ENCODE results near the gene PPP2R2B.

PPP2R2B gene

DNA sequence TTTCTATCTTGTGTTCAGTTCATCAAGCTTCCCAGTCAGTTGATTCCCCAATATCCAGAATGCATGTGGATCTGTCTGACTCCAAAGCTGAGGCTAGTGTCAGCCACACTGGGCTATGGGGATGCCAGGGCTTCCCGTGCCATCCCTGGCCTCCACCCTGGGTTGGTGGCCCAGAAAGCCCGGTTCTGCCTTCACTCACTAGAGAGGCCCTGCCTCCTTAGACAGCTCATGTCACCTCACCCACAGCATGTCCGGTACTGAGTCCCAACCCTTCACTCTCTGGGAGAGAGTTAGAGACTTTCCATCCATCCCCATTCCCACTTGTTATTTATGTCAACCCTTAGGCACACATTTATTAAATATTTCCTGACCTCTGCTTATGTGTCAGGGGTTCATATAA is 243.1 kb downstream of the PPP2R2B start:
- DNase-seq (ENCODE audit: low spot score in 2 of 2) (no peak), ATAC-seq (replicated peaks; ENCODE audit: extremely low read depth, poor library complexity, severe bottlenecking) (no peak)
- Mint-ChIP-seq H3K27me3 (no peaks in the 10 kb centered on the region), H3K27ac (ENCODE audit: low read depth) (no peak overlapping the region), H3K4me1 (peaks cover 13% of the 10 kb centered on the region), H3K36me3 (ENCODE audit: insufficient read depth) (peaks cover 23% of the 10 kb centered on the region), H3K9me3 (no peaks in the 10 kb centered on the region), H3K4me3 (no peak overlapping the region)

DNA sequence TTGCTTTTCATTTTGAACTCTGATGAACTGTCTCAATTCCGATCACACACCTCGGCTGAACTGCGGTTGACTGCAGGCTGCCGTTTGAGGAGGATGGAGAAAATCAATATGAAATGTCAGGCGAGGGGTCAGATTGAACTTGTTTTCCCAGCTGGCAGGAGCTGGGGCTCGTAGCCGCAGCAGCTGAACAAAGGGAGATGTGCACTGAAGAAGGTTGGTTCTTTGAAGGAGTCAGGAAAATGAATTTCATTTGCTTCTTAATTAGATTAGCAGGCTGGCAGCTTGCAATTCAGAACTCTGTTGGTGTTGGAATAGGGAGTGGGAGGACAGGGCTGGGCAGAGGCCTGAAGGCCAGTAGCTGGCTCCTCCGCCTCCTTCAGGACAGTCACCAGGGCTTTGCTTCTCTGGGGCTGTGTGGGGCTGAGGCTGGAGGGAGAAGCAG is 245.2 kb downstream of the PPP2R2B start:
- H3K27ac Mint-ChIP-seq (ENCODE audit: low read depth): no peak overlapping the region
- no peak overlapping the region for H3K4me3 Mint-ChIP-seq
- DNase-seq (ENCODE audit: low spot score in 2 of 2): no peak
- peaks cover 19% of the 10 kb centered on the region for H3K4me1 Mint-ChIP-seq
- no peaks in the 10 kb centered on the region for H3K27me3 Mint-ChIP-seq
- ATAC-seq (replicated peaks; ENCODE audit: extremely low read depth, poor library complexity, severe bottlenecking): no peak
- peaks cover 23% of the 10 kb centered on the region for H3K36me3 Mint-ChIP-seq (ENCODE audit: insufficient read depth)
- no peaks in the 10 kb centered on the region for H3K9me3 Mint-ChIP-seq

DNA sequence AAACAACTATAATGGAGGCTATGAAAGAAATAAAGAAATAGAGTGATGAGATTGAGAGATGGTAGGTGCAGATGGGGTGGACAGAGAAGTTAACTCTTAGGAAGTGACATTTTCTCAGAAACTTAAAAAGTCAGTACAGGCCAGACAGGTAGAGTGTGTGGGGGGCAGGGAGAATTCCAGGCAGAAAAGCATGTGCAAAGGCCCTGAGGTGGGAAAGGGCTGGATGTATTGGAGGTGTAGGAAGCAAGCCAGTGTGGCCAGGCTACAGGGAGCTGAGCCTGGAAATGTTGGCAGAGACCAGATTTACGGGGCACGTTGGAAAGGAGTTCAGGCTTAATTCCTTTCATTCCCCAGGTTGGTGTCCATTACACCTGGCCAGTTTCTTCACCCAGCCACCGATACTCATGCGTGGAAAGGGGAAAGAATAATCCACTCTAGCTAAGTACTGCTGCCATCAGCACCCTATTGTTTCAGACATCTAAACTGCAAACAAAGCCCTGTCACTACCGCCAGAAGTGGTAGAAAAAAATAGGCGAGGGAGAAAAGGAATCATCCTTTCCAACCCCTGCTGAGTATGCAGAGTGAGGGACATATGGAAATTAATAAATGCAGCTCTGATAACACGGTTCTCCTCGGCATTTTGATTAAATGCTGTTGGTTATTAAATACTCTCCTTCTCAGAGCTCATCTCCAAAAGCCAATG is 245.8 kb downstream of the PPP2R2B start:
- H3K27me3 Mint-ChIP-seq: no peaks in the 10 kb centered on the region
- H3K4me3 Mint-ChIP-seq: no peak overlapping the region
- H3K4me1 Mint-ChIP-seq: peaks cover 19% of the 10 kb centered on the region
- DNase-seq (ENCODE audit: low spot score in 2 of 2): no peak
- H3K27ac Mint-ChIP-seq (ENCODE audit: low read depth): no peak overlapping the region
- H3K9me3 Mint-ChIP-seq: no peaks in the 10 kb centered on the region
- ATAC-seq (replicated peaks; ENCODE audit: extremely low read depth, poor library complexity, severe bottlenecking): no peak
- H3K36me3 Mint-ChIP-seq (ENCODE audit: insufficient read depth): peaks cover 19% of the 10 kb centered on the region

DNA sequence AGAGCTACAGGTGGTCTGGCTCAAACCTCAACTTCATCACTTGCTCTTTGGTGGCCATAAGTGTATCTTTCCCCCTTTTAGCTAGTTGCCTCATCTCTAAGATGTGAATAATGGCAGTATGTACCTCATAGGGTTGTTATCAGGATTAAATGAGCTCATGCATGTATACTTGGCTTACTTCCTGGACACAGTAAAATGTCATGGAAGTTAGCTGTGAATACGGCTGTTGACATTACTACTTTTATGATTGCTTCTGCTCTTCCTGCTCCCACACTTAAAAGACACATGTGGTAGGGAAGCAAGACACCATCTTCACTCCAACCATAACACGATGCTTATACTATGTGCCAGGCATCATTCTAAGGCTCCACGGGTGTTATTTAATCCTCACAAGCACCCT is 248.1 kb downstream of the PPP2R2B start:
- ATAC-seq (replicated peaks; ENCODE audit: extremely low read depth, poor library complexity, severe bottlenecking): no peak

DNA sequence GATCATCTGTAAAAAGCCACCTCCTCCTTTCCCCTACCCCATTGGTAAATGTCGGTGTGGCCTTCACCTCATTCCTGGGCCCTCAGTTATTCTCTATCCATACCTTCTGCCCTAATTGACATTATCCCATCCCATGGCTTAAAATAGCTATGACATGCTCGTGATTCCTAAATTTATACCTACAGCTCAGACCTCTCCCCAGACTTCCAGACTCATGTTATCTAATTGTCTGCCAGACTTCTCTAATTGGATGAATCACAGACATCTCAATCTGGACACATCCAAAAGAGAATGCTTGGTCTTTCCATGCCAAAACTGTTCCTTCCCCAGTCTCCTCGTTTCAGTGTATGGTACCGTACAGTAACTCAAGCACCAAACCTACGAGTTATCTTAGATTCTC is 249.6 kb downstream of the PPP2R2B start:
- Mint-ChIP-seq H3K4me3 (no peak overlapping the region), H3K27ac (ENCODE audit: low read depth) (no peak overlapping the region), H3K36me3 (ENCODE audit: insufficient read depth) (peaks cover 11% of the 10 kb centered on the region), H3K9me3 (no peaks in the 10 kb centered on the region), H3K27me3 (no peaks in the 10 kb centered on the region), H3K4me1 (peaks cover 19% of the 10 kb centered on the region)
- no peak for DNase-seq (ENCODE audit: low spot score in 2 of 2)
- ATAC-seq (replicated peaks; ENCODE audit: extremely low read depth, poor library complexity, severe bottlenecking): no peak

More for the DNA sequence above, 248.1 kb downstream of the PPP2R2B start:
- no peak overlapping the region for H3K4me3 Mint-ChIP-seq
- H3K36me3 Mint-ChIP-seq (ENCODE audit: insufficient read depth): peaks cover 13% of the 10 kb centered on the region
- no peak for DNase-seq (ENCODE audit: low spot score in 2 of 2)
- H3K4me1 Mint-ChIP-seq: peaks cover 19% of the 10 kb centered on the region
- H3K27me3 Mint-ChIP-seq: no peaks in the 10 kb centered on the region
- H3K27ac Mint-ChIP-seq (ENCODE audit: low read depth): no peak overlapping the region
- H3K9me3 Mint-ChIP-seq: no peaks in the 10 kb centered on the region

DNA sequence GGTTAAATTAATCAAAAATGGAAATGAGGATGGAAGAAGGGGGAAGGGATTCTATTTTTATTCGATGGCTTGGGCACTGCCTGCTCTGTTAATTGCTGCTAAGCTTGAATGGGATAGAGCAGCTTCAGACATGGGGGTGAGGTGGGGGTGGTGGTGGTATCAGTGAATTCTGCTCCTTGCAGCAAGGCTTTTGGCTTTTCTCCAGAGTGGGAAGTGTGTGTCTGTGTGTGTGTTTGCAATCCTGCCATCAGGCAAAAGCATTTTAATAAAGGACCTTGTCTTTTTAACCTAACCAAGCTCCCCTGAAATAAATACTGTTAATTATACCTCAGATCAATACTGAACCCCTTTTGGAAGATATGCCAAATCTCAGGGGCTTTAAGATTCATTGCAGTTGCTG is 251.6 kb downstream of the PPP2R2B start:
- Mint-ChIP-seq H3K36me3 (ENCODE audit: insufficient read depth) (peaks cover 5% of the 10 kb centered on the region), H3K9me3 (no peaks in the 10 kb centered on the region), H3K4me3 (no peak overlapping the region), H3K27ac (ENCODE audit: low read depth) (no peak overlapping the region), H3K4me1 (peaks cover 14% of the 10 kb centered on the region), H3K27me3 (no peaks in the 10 kb centered on the region)
- ATAC-seq (replicated peaks; ENCODE audit: extremely low read depth, poor library complexity, severe bottlenecking): no peak
- no peak for DNase-seq (ENCODE audit: low spot score in 2 of 2)

DNA sequence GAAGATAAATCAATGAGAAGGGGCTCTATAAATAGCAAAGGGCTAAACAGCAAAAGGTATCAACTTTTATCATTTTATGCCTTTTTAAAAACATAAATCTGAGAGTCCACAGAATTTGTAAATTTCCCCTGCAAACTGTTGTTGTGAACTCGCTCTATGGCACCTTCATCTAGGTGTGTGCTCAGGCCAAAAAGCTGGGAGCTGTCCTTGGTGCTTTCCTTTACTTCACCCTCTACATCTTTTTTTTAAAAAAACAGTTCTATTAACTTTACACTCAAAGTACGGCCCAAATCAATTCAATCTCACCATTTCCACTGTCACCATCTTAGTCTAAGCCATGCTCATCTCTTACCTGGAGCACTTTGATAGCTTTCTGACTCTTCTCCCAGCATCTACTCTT is 254.4 kb downstream of the PPP2R2B start:
- no peaks in the 10 kb centered on the region for H3K27me3 Mint-ChIP-seq
- no peak for ATAC-seq (replicated peaks; ENCODE audit: extremely low read depth, poor library complexity, severe bottlenecking)
- no peaks in the 10 kb centered on the region for H3K9me3 Mint-ChIP-seq

DNA sequence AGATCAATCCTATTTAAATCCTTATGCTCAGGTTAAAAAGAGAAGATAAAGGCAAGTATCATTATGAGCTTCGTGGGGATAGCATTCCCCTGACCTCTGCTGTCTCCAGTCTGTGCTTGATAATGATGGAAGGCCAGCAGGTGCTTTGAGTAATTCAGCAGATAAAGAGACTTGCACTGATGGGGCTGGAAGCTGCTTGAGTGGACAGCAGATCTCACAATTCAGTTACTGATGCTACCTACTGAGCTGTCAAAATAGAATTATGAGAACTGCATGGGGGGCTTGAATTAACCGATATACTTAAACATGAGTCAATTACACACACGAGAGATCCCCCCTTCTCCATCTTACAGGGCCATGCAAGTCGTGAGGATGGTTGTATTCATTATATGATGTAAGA is 254.9 kb downstream of the PPP2R2B start:
- DNase-seq (ENCODE audit: low spot score in 2 of 2) (no peak), ATAC-seq (replicated peaks; ENCODE audit: extremely low read depth, poor library complexity, severe bottlenecking) (no peak)
- Mint-ChIP-seq H3K27me3 (no peaks in the 10 kb centered on the region), H3K36me3 (ENCODE audit: insufficient read depth) (peaks cover 4% of the 10 kb centered on the region), H3K9me3 (no peaks in the 10 kb centered on the region), H3K4me1 (no peaks in the 10 kb centered on the region), H3K4me3 (no peak overlapping the region), H3K27ac (ENCODE audit: low read depth) (no peak overlapping the region)

More for the DNA sequence above, 254.4 kb downstream of the PPP2R2B start:
- Mint-ChIP-seq H3K4me1 (no peaks in the 10 kb centered on the region), H3K27ac (ENCODE audit: low read depth) (no peak overlapping the region), H3K4me3 (no peak overlapping the region), H3K36me3 (ENCODE audit: insufficient read depth) (peaks cover 7% of the 10 kb centered on the region)
- DNase-seq (ENCODE audit: low spot score in 2 of 2): no peak

DNA sequence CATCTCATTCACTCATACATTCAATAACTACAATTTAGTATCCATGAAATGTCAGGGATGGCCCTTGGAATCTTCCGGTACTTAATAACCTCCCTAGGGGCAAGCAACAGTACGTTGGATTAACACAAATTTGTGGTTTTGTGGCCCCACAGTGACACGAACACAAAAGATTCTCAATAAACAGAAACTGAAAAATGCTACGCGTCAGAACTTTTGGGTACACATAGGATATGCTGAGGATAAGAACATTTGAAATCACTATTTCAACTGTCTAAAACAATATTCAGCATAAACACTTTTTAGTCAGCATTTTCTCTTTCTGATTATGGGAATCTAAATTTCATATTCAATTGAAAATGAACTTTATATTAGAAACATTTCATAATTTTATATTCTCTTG is 255.5 kb downstream of the PPP2R2B start:
- Mint-ChIP-seq H3K36me3 (ENCODE audit: insufficient read depth) (peaks cover 2% of the 10 kb centered on the region), H3K27me3 (no peaks in the 10 kb centered on the region), H3K27ac (ENCODE audit: low read depth) (no peak overlapping the region), H3K4me3 (no peak overlapping the region), H3K4me1 (no peaks in the 10 kb centered on the region), H3K9me3 (no peaks in the 10 kb centered on the region)
- ATAC-seq (replicated peaks; ENCODE audit: extremely low read depth, poor library complexity, severe bottlenecking) (no peak), DNase-seq (ENCODE audit: low spot score in 2 of 2) (no peak)

DNA sequence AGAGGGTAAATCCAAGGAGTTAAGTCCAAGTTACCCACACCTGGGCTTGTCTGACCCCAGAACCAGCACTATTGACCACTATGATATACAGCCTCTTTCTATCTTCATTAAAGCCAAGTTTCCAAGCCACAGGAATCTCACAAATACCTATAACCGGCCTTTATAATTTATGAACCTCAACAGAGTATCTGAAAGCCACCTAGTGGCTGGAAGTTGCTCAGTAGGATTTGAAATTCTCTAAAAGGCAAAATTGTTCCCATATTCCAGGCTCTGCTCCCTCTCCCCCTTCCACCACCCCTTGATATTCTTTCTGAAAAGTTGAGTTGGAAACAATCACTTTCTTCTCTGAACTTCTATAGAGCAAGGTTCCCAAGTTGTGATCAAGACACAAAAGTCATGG is 256.2 kb downstream of the PPP2R2B start:
- no peaks in the 10 kb centered on the region for H3K4me1 Mint-ChIP-seq

DNA sequence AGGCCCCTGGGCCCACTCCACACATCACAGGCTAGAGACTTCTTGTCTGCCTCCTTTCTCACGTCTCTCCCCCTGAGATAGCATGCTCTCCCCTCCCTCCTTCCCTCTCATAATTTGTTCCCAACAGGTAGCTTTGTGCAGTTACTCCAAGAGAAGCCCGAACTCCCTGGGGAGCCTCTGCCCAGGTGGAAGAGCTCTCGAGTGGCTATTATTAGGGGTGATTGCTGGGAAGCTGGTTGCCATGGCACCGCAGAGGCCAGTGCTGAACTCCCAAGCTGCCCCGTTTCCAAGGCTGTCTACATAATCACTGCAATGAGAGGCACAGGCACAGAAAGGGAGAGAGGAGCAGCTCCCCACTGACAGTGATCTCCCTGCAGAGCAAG is 257.9 kb downstream of the PPP2R2B start:
- ATAC-seq (replicated peaks; ENCODE audit: extremely low read depth, poor library complexity, severe bottlenecking) (no peak), DNase-seq (ENCODE audit: low spot score in 2 of 2) (no peak)
- H3K36me3 Mint-ChIP-seq (ENCODE audit: insufficient read depth): peaks cover 2% of the 10 kb centered on the region
- no peak overlapping the region for H3K4me3 Mint-ChIP-seq
- H3K4me1 Mint-ChIP-seq: no peaks in the 10 kb centered on the region
- H3K27me3 Mint-ChIP-seq: no peaks in the 10 kb centered on the region
- no peak overlapping the region for H3K27ac Mint-ChIP-seq (ENCODE audit: low read depth)
- peaks cover 5% of the 10 kb centered on the region for H3K9me3 Mint-ChIP-seq

More for the DNA sequence above, 256.2 kb downstream of the PPP2R2B start:
- H3K36me3 Mint-ChIP-seq (ENCODE audit: insufficient read depth): peaks cover 2% of the 10 kb centered on the region
- no peaks in the 10 kb centered on the region for H3K9me3 Mint-ChIP-seq
- no peaks in the 10 kb centered on the region for H3K27me3 Mint-ChIP-seq
- no peak overlapping the region for H3K4me3 Mint-ChIP-seq
- no peak overlapping the region for H3K27ac Mint-ChIP-seq (ENCODE audit: low read depth)
- ATAC-seq (replicated peaks; ENCODE audit: extremely low read depth, poor library complexity, severe bottlenecking) (no peak), DNase-seq (ENCODE audit: low spot score in 2 of 2) (no peak)

DNA sequence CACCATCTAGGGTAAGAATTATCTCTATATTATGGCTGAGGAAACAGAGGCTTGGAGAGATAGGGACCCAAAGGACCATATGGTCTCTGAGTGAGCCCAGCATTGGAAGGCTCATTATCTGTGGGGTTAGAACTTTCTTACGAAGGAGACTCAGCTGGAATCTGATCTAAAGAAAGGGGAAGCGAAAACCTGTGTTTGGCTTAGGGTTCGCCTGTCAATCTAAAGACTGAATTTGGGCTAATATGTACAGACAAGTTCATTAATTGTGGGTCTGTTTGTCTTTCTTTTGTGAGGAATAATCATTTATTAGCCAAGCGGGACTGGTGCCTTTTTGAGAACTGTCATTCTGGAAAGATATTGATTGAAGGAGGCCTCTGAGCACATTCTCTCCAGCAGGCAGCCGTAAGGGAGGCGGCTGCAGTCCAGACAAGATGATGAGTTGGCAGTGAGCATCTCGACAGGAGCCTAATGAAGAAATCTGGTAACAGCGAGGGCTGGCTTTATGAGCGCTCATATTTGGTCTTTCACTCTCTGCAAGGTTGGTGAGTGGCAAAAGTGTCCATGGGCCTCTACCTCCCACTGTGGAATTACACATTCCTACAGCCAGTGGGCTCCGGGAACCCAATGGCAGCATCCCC is 258.4 kb downstream of the PPP2R2B start:
- no peak for ATAC-seq (replicated peaks; ENCODE audit: extremely low read depth, poor library complexity, severe bottlenecking)
- Mint-ChIP-seq H3K9me3 (peaks cover 5% of the 10 kb centered on the region), H3K4me3 (no peak overlapping the region), H3K4me1 (no peaks in the 10 kb centered on the region), H3K27me3 (no peaks in the 10 kb centered on the region), H3K36me3 (ENCODE audit: insufficient read depth) (peaks cover 2% of the 10 kb centered on the region), H3K27ac (ENCODE audit: low read depth) (no peak overlapping the region)
- DNase-seq (ENCODE audit: low spot score in 2 of 2): no peak

DNA sequence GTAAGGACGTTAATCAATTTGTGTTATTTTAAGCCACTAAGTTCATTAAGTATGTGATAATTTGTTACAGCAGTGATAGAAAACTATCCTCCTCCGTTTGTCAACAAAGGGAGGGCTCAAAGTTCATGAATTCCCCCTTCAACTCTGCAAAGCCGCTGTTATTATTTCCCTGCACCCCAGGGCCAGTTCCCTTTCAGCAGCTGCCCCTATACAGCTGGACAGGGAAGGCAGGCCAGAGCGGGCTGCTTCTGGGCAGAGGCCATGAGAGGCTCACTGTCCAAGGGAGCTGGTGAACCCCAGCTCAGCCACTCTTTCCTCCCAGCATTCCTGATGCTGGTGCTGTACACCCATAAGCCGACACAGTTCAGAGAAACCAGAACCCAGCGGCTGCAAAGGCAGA is 260.1 kb downstream of the PPP2R2B start:
- Mint-ChIP-seq H3K27ac (ENCODE audit: low read depth) (no peak overlapping the region), H3K27me3 (no peaks in the 10 kb centered on the region), H3K9me3 (peaks cover 5% of the 10 kb centered on the region), H3K36me3 (ENCODE audit: insufficient read depth) (peaks cover 2% of the 10 kb centered on the region), H3K4me1 (no peaks in the 10 kb centered on the region), H3K4me3 (no peak overlapping the region)
- ATAC-seq (replicated peaks; ENCODE audit: extremely low read depth, poor library complexity, severe bottlenecking) (no peak), DNase-seq (ENCODE audit: low spot score in 2 of 2) (no peak)

Measured in central memory CD8-positive, alpha-beta T cell (primary cell).